SK-N-SH (cell line): ENCODE data around the gene OXGR1. TPM values are rescaled to one million over a fixed set of nuclear protein-coding genes. Genes with fewer than 3 reads are reported as not detected.

ENCODE experiments used
- CTCF ChIA-PET: fragments of 300-600, 350-600 bp; formaldehyde crosslinking; extraction: SDS; loops from one replicate; lab custom pipeline; 2021; lab: Yijun Ruan, JAX
- POLR2A ChIA-PET: fragments of 350-600 bp; sonication (Branson Sonifier 250); formaldehyde crosslinking; extraction: SDS; loops from one replicate; lab custom pipeline; 2020; ENCODE audit warnings: antibody characterized with exemption, inconsistent platforms; lab: Yijun Ruan, JAX
- DNase-seq: peaks from one replicate; pipeline ENCODE4 v3.0.0; 2012
- H2AFZ ChIP-seq: fragments of 200-600 bp; sonication (generic); 2 replicates; pipeline ENCODE4 v1.8.1; 2016; ENCODE audit warnings: antibody characterized with exemption, mild to moderate bottlenecking, low read depth
- H3F3A ChIP-seq: fragments of 200-600 bp; sonication (generic); replicated peaks from 2 replicates; pipeline ENCODE3; 2016; ENCODE audit warnings: antibody characterized with exemption, mild to moderate bottlenecking; ENCODE audit not compliant: insufficient read depth
- H3K27ac ChIP-seq, 2 experiments: fragments of 200-500 bp in 1 of 2; fragments of 200-600 bp in 1 of 2; sonication (Bioruptor generic) in 1 of 2; sonication (generic), shearing (Covaris generic) in 1 of 2; 2 replicates each; pipeline versions ENCODE4 v1.5.1 to v1.6.1; 2014 to 2016; ENCODE audit warnings: low read depth in 2 of 2, inconsistent platforms in 1 of 2, low read length in 1 of 2, mild to moderate bottlenecking in 1 of 2, mixed read lengths in 1 of 2
- H3K27me3 ChIP-seq: fragments of 200-600 bp; sonication (generic), shearing (Covaris generic); 2 replicates; pipeline ENCODE4 v1.6.1; 2016; ENCODE audit warnings: mixed run types; ENCODE audit not compliant: insufficient read depth
- H3K36me3 ChIP-seq, 2 experiments: fragments of 200-500 bp in 1 of 2; fragments of 200-600 bp in 1 of 2; sonication (Bioruptor generic) in 1 of 2; sonication (generic) in 1 of 2; replicated peaks in 1 of 2; 2 replicates each; pipeline versions ENCODE3 to v1.5.1; 2014 to 2016; ENCODE audit warnings: low read length in 1 of 2, mild to moderate bottlenecking in 1 of 2; ENCODE audit not compliant: insufficient read depth in 2 of 2, control insufficient read depth in 1 of 2
- H3K4me1 ChIP-seq, 2 experiments: fragments of 200-500 bp in 1 of 2; fragments of 200-600 bp in 1 of 2; sonication (Bioruptor generic) in 1 of 2; sonication (generic), shearing (Covaris generic) in 1 of 2; 2 replicates each; pipeline versions ENCODE4 v1.5.1 to v1.6.1; 2014 to 2016; ENCODE audit warnings: low read depth in 1 of 2, low read length in 1 of 2, mixed run types in 1 of 2; ENCODE audit not compliant: insufficient read depth in 2 of 2, control insufficient read depth in 1 of 2
- H3K4me2 ChIP-seq: fragments of 200-600 bp; sonication (generic), shearing (Covaris generic); 2 replicates; pipeline ENCODE4 v1.6.1; 2017; ENCODE audit warnings: mixed run types
- H3K4me3 ChIP-seq, 2 experiments: fragments of 200-500 bp in 1 of 2; fragments of 200-600 bp in 1 of 2; sonication (Bioruptor generic) in 1 of 2; sonication (generic), shearing (Covaris generic) in 1 of 2; 2 replicates each; pipeline versions ENCODE4 v1.5.1 to v1.8.1; 2014 to 2016; ENCODE audit warnings: low read depth in 2 of 2, inconsistent platforms in 1 of 2, low read length in 1 of 2, mild to moderate bottlenecking in 1 of 2, mixed read lengths in 1 of 2, moderate library complexity in 1 of 2
- H3K79me2 ChIP-seq: fragments of 200-600 bp; sonication (generic); 2 replicates; pipeline ENCODE4 v1.8.1; 2017; ENCODE audit warnings: mild to moderate bottlenecking; ENCODE audit not compliant: insufficient read depth
- H3K9ac ChIP-seq: fragments of 200-600 bp; sonication (generic); 2 replicates; pipeline ENCODE4 v1.6.1; 2017; ENCODE audit warnings: mixed run types
- H3K9me2 ChIP-seq: fragments of 200-600 bp; sonication (generic); 2 replicates; pipeline ENCODE4 v1.6.1; 2017; ENCODE audit warnings: mixed run types
- H3K9me3 ChIP-seq: fragments of 200-600 bp; sonication (generic); 2 replicates; pipeline ENCODE4 v1.6.1; 2017; ENCODE audit warnings: mixed run types, mild to moderate bottlenecking, moderate library complexity
- H4K20me1 ChIP-seq: fragments of 200-600 bp; sonication (generic); 2 replicates; pipeline ENCODE4 v1.6.1; 2017; ENCODE audit warnings: mild to moderate bottlenecking, mixed run types; ENCODE audit not compliant: insufficient read depth
- CHD2 ChIP-seq: fragments of 150-350 bp; IDR thresholded peaks from 2 replicates; pipeline ENCODE4 v1.6.1; 2018; ENCODE audit warnings: low read length; ENCODE audit not compliant: partially characterized antibody
- ELF1 ChIP-seq: IDR thresholded peaks from 2 replicates; pipeline ENCODE4 v1.4.0; 2012
- EP300 ChIP-seq, 2 experiments: IDR thresholded peaks; 2 replicates each; pipeline versions ENCODE4 v1.4.0 to v1.6.1; 2012; ENCODE audit warnings: borderline replicate concordance in 1 of 2, low read depth in 1 of 2, low read length in 1 of 2
- EZH2phosphoT487 ChIP-seq: fragments of 200-600 bp; sonication (generic); IDR thresholded peaks from 2 replicates; pipeline ENCODE4 v1.6.1; 2017; ENCODE audit warnings: low read depth, mixed run types, mild to moderate bottlenecking, antibody characterized with exemption, moderate library complexity, borderline replicate concordance
- FOXJ3 ChIP-seq: sonication (generic); formaldehyde crosslinking; IDR thresholded peaks from 2 replicates; pipeline ENCODE4 v1.5.1; 2020; ENCODE audit warnings: mild to moderate bottlenecking, missing genetic modification reagents
- GATA2 ChIP-seq: sonication (generic); formaldehyde crosslinking; IDR thresholded peaks from 2 replicates; pipeline ENCODE4 v1.5.0; 2020; ENCODE audit warnings: mild to moderate bottlenecking, missing genetic modification reagents
- IRF3 ChIP-seq: fragments of 150-350 bp; IDR thresholded peaks from 2 replicates; pipeline ENCODE4 v1.6.1; 2016; ENCODE audit warnings: mild to moderate bottlenecking, low read depth, low read length
- MAX ChIP-seq: IDR thresholded peaks from 2 replicates; pipeline ENCODE4 v1.4.0; 2012; ENCODE audit warnings: low read depth
- NFIC ChIP-seq: IDR thresholded peaks from 2 replicates; pipeline ENCODE4 v1.4.0; 2012; ENCODE audit warnings: borderline replicate concordance
- NRF1 ChIP-seq: IDR thresholded peaks from 2 replicates; pipeline ENCODE4 v1.6.1; 2012; ENCODE audit warnings: low read depth, mild to moderate bottlenecking, low read length
- PBX3 ChIP-seq: IDR thresholded peaks from 2 replicates; pipeline ENCODE4; 2012
- POLR2AphosphoS5 ChIP-seq: IDR thresholded peaks from 2 replicates; pipeline ENCODE4 v1.6.1; 2012; ENCODE audit warnings: low read depth, low read length
- RCOR1 ChIP-seq: fragments of 150-350 bp; IDR thresholded peaks from 2 replicates; pipeline ENCODE4 v1.6.1; 2017; ENCODE audit warnings: antibody characterized with exemption, low read length
- RFX5 ChIP-seq: IDR thresholded peaks from 2 replicates; pipeline ENCODE4 v1.6.1; 2012; ENCODE audit warnings: mild to moderate bottlenecking, improper control_type of control experiment, low read length
- RXRA ChIP-seq: IDR thresholded peaks from 2 replicates; pipeline ENCODE4 v1.4.0; 2012; ENCODE audit warnings: low read depth, mild to moderate bottlenecking, borderline replicate concordance
- SMC3 ChIP-seq: IDR thresholded peaks from 2 replicates; pipeline ENCODE4 v1.6.1; 2012; ENCODE audit warnings: low read depth, low read length, improper control_type of control experiment
- TCF12 ChIP-seq: IDR thresholded peaks from 2 replicates; pipeline ENCODE4 v1.4.0; 2012
- YY1 ChIP-seq: IDR thresholded peaks from 2 replicates; pipeline ENCODE4 v1.4.0; 2012; ENCODE audit warnings: low read depth, mild to moderate bottlenecking
- ZBTB33 ChIP-seq: IDR thresholded peaks from 2 replicates; pipeline ENCODE4 v1.4.0; 2012; ENCODE audit warnings: low read depth, borderline replicate concordance
- WGBS: methylation state at CpG from one replicate; pipeline ENCODE4 v1.1.6; 2017; ENCODE audit warnings: low lambda C conversion rate; 5-methylcytosine and 5-hydroxymethylcytosine counted together
- polyA plus RNA-seq, 3 experiments: library from polyadenylated mRNA; depleted of rRNA; stranded (reverse); fragments of >200 nt; gene quantifications; 2 replicates each; pipeline ENCODE4 v1.2.3, GENCODE V29; 2012

Gene OXGR1
- polyA plus RNA-seq, 1 of the 3 experiments (the other 2 are of a cell fraction): not detected

GRCh38 chr13:96996107-96996506, 1.8 kb upstream of the OXGR1 start (continued):
- TF ChIP-seq MAX (no peak), YY1 (no peak), SMC3 (no peak), POLR2AphosphoS5 (no peak), ELF1 (no peak)

GRCh38 chr13:96994858-96995243, 575 bp upstream of the OXGR1 start:
- no peaks in the 10 kb centered on the region for H3K9me2 ChIP-seq
- no peak for DNase-seq
- H3K27ac ChIP-seq: no peak overlapping the region
- no peaks in the 10 kb centered on the region for H3K9me3 ChIP-seq
- CTCF ChIA-PET: interaction anchor here (1.0 kb wide), 1 partner anchor 15 kb away, joined by 3 read pairs; no protein-coding TSS in a partner anchor
- no peak for TF ChIP-seq EP300 (IDR thresholded peaks at IDR 0.05; ENCODE audit: borderline replicate concordance in 1 of 2, low read depth in 1 of 2, low read length in 1 of 2)
- no peak for TF ChIP-seq RFX5
- no peak for TF ChIP-seq TCF12
- no peak for TF ChIP-seq PBX3
- no peak for TF ChIP-seq CHD2
- TF ChIP-seq RCOR1: no peak
- TF ChIP-seq IRF3: no peak
- H3K4me1 ChIP-seq: peaks cover 0 to 5% of the 10 kb centered on the region in 2 experiments; a peak in 1 of 4 replicates
- no peak overlapping the region for H3K4me2 ChIP-seq
- 84% methylated on average over 10 of the region's 10 CpGs for WGBS
- no peaks in the 10 kb centered on the region for H3K36me3 ChIP-seq
- no peaks in the 10 kb centered on the region for H3F3A ChIP-seq
- H3K27me3 ChIP-seq: peaks cover 6% of the 10 kb centered on the region; the same call in 1 of the 2 replicates
- H2AFZ ChIP-seq: no peak overlapping the region
- no peak overlapping the region for H3K4me3 ChIP-seq
- H3K79me2 ChIP-seq: no peaks in the 10 kb centered on the region
- H3K9ac ChIP-seq: no peak overlapping the region
- no peaks in the 10 kb centered on the region for H4K20me1 ChIP-seq
- POLR2A ChIA-PET: no interaction called here

GRCh38 chr13:96993634-96994016, 651 bp downstream of the OXGR1 start:
- CTCF ChIA-PET: interaction anchor here (0.8 to 1.8 kb wide), 3 partner anchors 10 to 25 kb away, joined by 3 to 6 read pairs (median 4); no protein-coding TSS in a partner anchor
- no peaks in the 10 kb centered on the region for H3K36me3 ChIP-seq
- TF ChIP-seq RFX5: no peak
- TF ChIP-seq FOXJ3 (CRISPR knock-in tag): no peak
- TF ChIP-seq RXRA: no peak
- no peak for TF ChIP-seq NFIC
- TF ChIP-seq SMC3: no peak
- no peak for TF ChIP-seq ZBTB33
- TF ChIP-seq TCF12: no peak
- no peak for TF ChIP-seq GATA2 (CRISPR knock-in tag)
- TF ChIP-seq NRF1: no peak
- TF ChIP-seq EZH2phosphoT487: no peak

More at GRCh38 chr13:96993634-96994016, 651 bp downstream of the OXGR1 start:
- H3K4me3 ChIP-seq: peak overlapping the region; percentile 29 to 41; a peak in 1 of 4 replicates
- no peaks in the 10 kb centered on the region for H3K79me2 ChIP-seq
- no peak overlapping the region for H3K9ac ChIP-seq
- 70% methylated on average over 8 of the region's 8 CpGs for WGBS
- POLR2A ChIA-PET: no interaction called here
- no peaks in the 10 kb centered on the region for H3F3A ChIP-seq
- no peaks in the 10 kb centered on the region for H4K20me1 ChIP-seq
- peak overlapping the region; percentile 59; the same call in 1 of the 2 replicates for H3K4me2 ChIP-seq
- H3K27me3 ChIP-seq: peaks cover 6% of the 10 kb centered on the region; the same call in 1 of the 2 replicates
- no peaks in the 10 kb centered on the region for H3K9me2 ChIP-seq
- no peaks in the 10 kb centered on the region for H3K9me3 ChIP-seq
- H3K27ac ChIP-seq: no peak overlapping the region
- peaks cover 0 to 5% of the 10 kb centered on the region in 2 experiments; a peak in 1 of 4 replicates for H3K4me1 ChIP-seq
- no peak overlapping the region for H2AFZ ChIP-seq
- peak; percentile 22 for DNase-seq
